ENCODE data around the gene GIMAP1.

Gene GIMAP1

DNA sequence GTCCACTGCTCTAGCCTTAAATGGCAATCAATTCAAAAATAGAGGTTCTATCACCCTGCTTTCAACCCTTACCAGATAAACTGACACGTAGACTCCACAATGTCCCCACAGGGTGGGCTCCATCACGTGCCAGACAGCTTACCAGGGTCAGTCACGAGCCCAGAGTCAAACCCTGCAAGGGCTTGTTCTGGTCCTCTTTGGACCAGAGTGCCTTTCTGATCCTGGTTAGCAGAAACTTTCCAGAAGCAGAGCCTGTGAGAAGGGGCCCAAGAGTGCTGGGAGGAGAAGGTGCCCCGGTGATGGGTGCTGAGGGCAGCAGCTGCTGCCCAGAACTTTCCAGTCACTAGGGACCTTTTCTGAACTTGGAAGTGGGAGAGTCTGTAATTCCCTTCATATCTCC is 20.5 kb downstream of the GIMAP1 start:
- TF ChIP-seq CTCF (IDR thresholded peaks at IDR 0.05; ENCODE audit: low read depth, low read length) = no peak
- no peak for DNase-seq (ENCODE audit: extremely low read depth, low read depth)

GRCh38 chr7:150737265-150738055 is 21.0 kb downstream of the GIMAP1 start, which contains the start of gene GIMAP5:
TSS of gene GIMAP5 (plus strand) at chr7:150737418. CDS start at chr7:150740885, 3,467 bp downstream.
- no peak for TF ChIP-seq CTCF (IDR thresholded peaks at IDR 0.05; ENCODE audit: low read depth, low read length)
- no peak for DNase-seq (ENCODE audit: extremely low read depth, low read depth)

DNA sequence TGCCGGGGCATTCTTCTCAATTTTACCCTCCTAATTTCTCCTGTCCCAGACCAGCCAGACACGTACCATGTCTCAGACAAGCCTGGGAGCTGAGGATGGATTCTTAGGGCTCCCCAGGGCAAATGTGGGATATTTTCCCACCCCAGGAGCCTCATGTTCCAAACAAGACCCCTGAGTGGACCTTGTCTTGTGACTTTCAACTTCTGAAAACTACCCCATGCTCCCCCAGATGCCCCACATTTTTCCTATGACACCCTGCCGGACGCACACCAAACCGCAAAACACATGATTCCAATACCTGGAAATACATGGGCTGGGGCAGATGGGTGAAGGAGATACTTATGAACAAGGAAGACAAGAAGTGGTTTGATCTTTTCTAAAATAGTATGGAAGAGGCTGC is 21.7 kb downstream of the GIMAP1 start:
- TF ChIP-seq CTCF (IDR thresholded peaks at IDR 0.05; ENCODE audit: low read depth, low read length) = no peak
- no peak for DNase-seq (ENCODE audit: extremely low read depth, low read depth)

GRCh38 chr7:150738591-150739001 is 22.2 kb downstream of the GIMAP1 start:
- TF ChIP-seq CTCF (IDR thresholded peaks at IDR 0.05; ENCODE audit: low read depth, low read length) = no peak
- no peak for DNase-seq (ENCODE audit: extremely low read depth, low read depth)

- no peak for TF ChIP-seq CTCF (IDR thresholded peaks at IDR 0.05; ENCODE audit: low read depth, low read length)
- DNase-seq (ENCODE audit: extremely low read depth, low read depth) = no peak
Observed at GRCh38 chr7:150739033-150739432, 22.6 kb downstream of the GIMAP1 start.

- no peak for DNase-seq (ENCODE audit: extremely low read depth, low read depth)
- no peak for TF ChIP-seq CTCF (IDR thresholded peaks at IDR 0.05; ENCODE audit: low read depth, low read length)
Observed at GRCh38 chr7:150740053-150740452, 23.6 kb downstream of the GIMAP1 start.

DNA sequence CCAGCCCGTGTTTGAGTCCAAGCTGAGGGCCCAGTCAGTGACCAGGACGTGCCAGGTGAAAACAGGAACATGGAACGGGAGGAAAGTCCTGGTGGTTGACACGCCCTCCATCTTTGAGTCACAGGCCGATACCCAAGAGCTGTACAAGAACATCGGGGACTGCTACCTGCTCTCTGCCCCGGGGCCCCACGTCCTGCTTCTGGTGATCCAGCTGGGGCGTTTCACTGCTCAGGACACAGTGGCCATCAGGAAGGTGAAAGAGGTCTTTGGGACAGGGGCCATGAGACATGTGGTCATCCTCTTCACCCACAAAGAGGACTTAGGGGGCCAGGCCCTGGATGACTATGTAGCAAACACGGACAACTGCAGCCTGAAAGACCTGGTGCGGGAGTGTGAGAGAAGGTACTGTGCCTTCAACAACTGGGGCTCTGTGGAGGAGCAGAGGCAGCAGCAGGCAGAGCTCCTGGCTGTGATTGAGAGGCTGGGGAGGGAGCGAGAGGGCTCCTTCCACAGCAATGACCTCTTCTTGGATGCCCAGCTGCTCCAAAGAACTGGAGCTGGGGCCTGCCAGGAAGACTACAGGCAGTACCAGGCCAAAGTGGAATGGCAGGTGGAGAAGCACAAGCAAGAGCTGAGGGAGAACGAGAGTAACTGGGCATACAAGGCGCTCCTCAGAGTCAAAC is 26.0 kb downstream of the GIMAP1 start:
- DNase-seq (ENCODE audit: extremely low read depth, low read depth) = no peak

More for the DNA sequence above, 26.0 kb downstream of the GIMAP1 start:
- TF ChIP-seq CTCF (IDR thresholded peaks at IDR 0.05; ENCODE audit: low read depth, low read length) = no peak
